Loucy (cell line): ENCODE measurements around the gene IL11RA.

Experiments used
- H2AFZ ChIP-seq: fragments of 200-600 bp; sonication (generic); 2 replicates; pipeline ENCODE4 v1.6.0; 2016; ENCODE audit warnings: antibody characterized with exemption, mild to moderate bottlenecking, low read length, moderate library complexity
- H3F3A ChIP-seq: fragments of 200-600 bp; 2 replicates; pipeline ENCODE4 v1.6.0; 2016; ENCODE audit warnings: antibody characterized with exemption, low read depth, mild to moderate bottlenecking
- H3K27me3 ChIP-seq: fragments of 200-600 bp; sonication (generic); 2 replicates; pipeline ENCODE4 v1.6.1; 2014; ENCODE audit warnings: low read length, mild to moderate bottlenecking; ENCODE audit not compliant: insufficient read depth, poor library complexity, severe bottlenecking
- H3K36me3 ChIP-seq: fragments of 200-600 bp; sonication (generic); 2 replicates; pipeline ENCODE4 v1.6.1; 2016; ENCODE audit warnings: low read length; ENCODE audit not compliant: insufficient read depth
- H3K4me1 ChIP-seq: fragments of 200-600 bp; sonication (generic); 2 replicates; pipeline ENCODE4 v1.5.1; 2014; ENCODE audit warnings: low read length, mild to moderate bottlenecking; ENCODE audit not compliant: insufficient read depth, poor library complexity, severe bottlenecking
- H3K4me2 ChIP-seq: fragments of 200-600 bp; sonication (generic); 2 replicates; pipeline ENCODE4 v1.6.0; 2014; ENCODE audit warnings: antibody characterized with exemption, low read length, low read depth, mild to moderate bottlenecking; ENCODE audit not compliant: poor library complexity, severe bottlenecking
- H3K4me3 ChIP-seq: fragments of 200-600 bp; sonication (generic); 2 replicates; pipeline ENCODE4 v1.5.1; 2014; ENCODE audit warnings: low read length, mild to moderate bottlenecking, mixed read lengths; ENCODE audit not compliant: poor library complexity, severe bottlenecking
- H3K79me2 ChIP-seq: fragments of 200-600 bp; sonication (generic); 2 replicates; pipeline ENCODE4 v1.6.1; 2014; ENCODE audit warnings: low read length; ENCODE audit not compliant: insufficient read depth
- H3K9ac ChIP-seq: fragments of 200-600 bp; sonication (generic); 2 replicates; pipeline ENCODE4 v1.6.0; 2014; ENCODE audit warnings: mild to moderate bottlenecking, low read depth, low read length, moderate library complexity; ENCODE audit not compliant: poor library complexity, severe bottlenecking
- H3K9me2 ChIP-seq: fragments of 200-600 bp; sonication (generic); replicated peaks from 2 replicates; pipeline ENCODE4 v1.6.1; 2016; ENCODE audit warnings: low read depth, low read length, mixed read lengths
- H3K9me3 ChIP-seq: fragments of 200-600 bp; sonication (generic); 2 replicates; pipeline ENCODE4 v1.6.1; 2014; ENCODE audit warnings: mild to moderate bottlenecking, antibody characterized with exemption, low read length, low read depth; ENCODE audit not compliant: insufficient read depth
- H4K20me1 ChIP-seq: fragments of 200-600 bp; sonication (generic); 2 replicates; pipeline ENCODE4 v1.6.0; 2014; ENCODE audit warnings: antibody characterized with exemption, low read length, mild to moderate bottlenecking; ENCODE audit not compliant: insufficient read depth, poor library complexity, severe bottlenecking
- CTCF ChIP-seq: fragments of 200-600 bp; sonication (generic); conservative IDR thresholded peaks from 2 replicates; pipeline ENCODE4 v1.5.1; 2014; ENCODE audit warnings: mild to moderate bottlenecking, antibody characterized with exemption, low read length
- EZH2phosphoT487 ChIP-seq: fragments of 200-600 bp; IDR thresholded peaks from 2 replicates; pipeline ENCODE4 v1.6.1; 2018; ENCODE audit warnings: antibody characterized with exemption, mild to moderate bottlenecking, moderate library complexity, borderline replicate concordance

Gene IL11RA

GRCh38 chr9:34709196-34709978 lies 57.4 kb downstream of the IL11RA start:
- H3K4me2 ChIP-seq: no peak overlapping the region
- H3K27me3 ChIP-seq: no peaks in the 10 kb centered on the region
- no peak overlapping the region for H2AFZ ChIP-seq
- no peaks in the 10 kb centered on the region for H3K36me3 ChIP-seq
- H3K4me1 ChIP-seq: no peaks in the 10 kb centered on the region
- no peaks in the 10 kb centered on the region for H3K9me3 ChIP-seq
- no peak overlapping the region for H3K4me3 ChIP-seq
- no peaks in the 10 kb centered on the region for H3F3A ChIP-seq
- H3K9me2 ChIP-seq: no peaks in the 10 kb centered on the region
- no peaks in the 10 kb centered on the region for H4K20me1 ChIP-seq
- no peak overlapping the region for H3K9ac ChIP-seq
- H3K79me2 ChIP-seq: no peaks in the 10 kb centered on the region
- no peak for TF ChIP-seq EZH2phosphoT487
- TF ChIP-seq CTCF: no peak

- H3K9me2 ChIP-seq: no peaks in the 10 kb centered on the region
- H3K9ac ChIP-seq: no peak within 1 kb of the TSS
- H3K27me3 ChIP-seq: no peaks in the 10 kb centered on the region
- no peaks in the 10 kb centered on the region for H3K36me3 ChIP-seq
- H3K4me2 ChIP-seq: no peak within 1 kb of the TSS
- no peaks in the 10 kb centered on the region for H3K4me1 ChIP-seq
- H3K9me3 ChIP-seq: no peaks in the 10 kb centered on the region
- H3F3A ChIP-seq: no peaks in the 10 kb centered on the region
- no peaks in the 10 kb centered on the region for H3K79me2 ChIP-seq
- no peaks in the 10 kb centered on the region for H4K20me1 ChIP-seq
- no peak within 1 kb of the TSS for H3K4me3 ChIP-seq
- TF ChIP-seq EZH2phosphoT487 (no peak), CTCF (no peak)
- H2AFZ ChIP-seq: no peak within 1 kb of the TSS
These were observed 58.0 kb downstream of the IL11RA start, which contains the start of gene CCL21 for GRCh38 chr9:34710023-34710422. TSS of gene CCL21 (minus strand) at chr9:34710136. CDS start at chr9:34710066, 70 bp downstream.
